Esophagus muscularis mucosa (tissue), 4 donors: ENCODE measurements around the gene SPCS3. TPM values are rescaled to one million over a fixed set of nuclear protein-coding genes. Genes with fewer than 3 reads are reported as not detected.

ENCODE experiments used
- DNase-seq: peaks from one replicate; pipeline ENCODE4 v3.0.0-alpha.2; 2017; ENCODE audit errors: extremely low spot score
- H3K27ac ChIP-seq, 4 donors: fragments of 200-600 bp; sonication (generic); replicated peaks in 1 of 4; 1 replicate in 3 of 4; 2 replicates in 1 of 4; pipeline ENCODE4 v1.5.1; 2016 to 2019; ENCODE audit warnings: mild to moderate bottlenecking in 1 of 4
- H3K27me3 ChIP-seq, 4 donors: fragments of 200-600 bp; sonication (generic); one replicate each; pipeline versions ENCODE4 v1.5.1 to v1.6.0; 2016 to 2019
- H3K36me3 ChIP-seq, 4 donors: fragments of 200-600 bp; sonication (generic); one replicate each; pipeline ENCODE4 v1.5.1; 2016 to 2019
- H3K4me1 ChIP-seq, 4 donors: fragments of 200-600 bp; sonication (generic); one replicate each; pipeline ENCODE4 v1.5.1; 2016 to 2019
- H3K4me3 ChIP-seq, 4 donors: fragments of 200-600 bp; sonication (generic); 1 replicate in 2 of 4; 2 replicates in 2 of 4; pipeline ENCODE4 v1.5.1; 2016 to 2019; ENCODE audit warnings: mild to moderate bottlenecking in 4 of 4, moderate library complexity in 1 of 4
- H3K9me3 ChIP-seq, 4 donors: fragments of 200-600 bp; sonication (generic); 1 replicate in 3 of 4; 2 replicates in 1 of 4; pipeline ENCODE4 v1.5.1; 2016 to 2019
- CTCF ChIP-seq, 3 experiments: fragments of 200-600 bp in 2 of 3; fragments of 450-650 bp in 1 of 3; sonication (generic) in 2 of 3; IDR thresholded peaks; one replicate each; pipeline ENCODE4 v1.5.1; 2017 to 2019; ENCODE audit warnings: antibody characterized with exemption in 3 of 3, mild to moderate bottlenecking in 2 of 3, moderate library complexity in 1 of 3
- EP300 ChIP-seq: sonication (generic); formaldehyde crosslinking; IDR thresholded peaks from one replicate; pipeline ENCODE4 v1.6.1; 2017; ENCODE audit warnings: antibody characterized with exemption
- POLR2A ChIP-seq: fragments of 450-650 bp; IDR thresholded peaks from one replicate; pipeline ENCODE4 v1.6.1; 2017; ENCODE audit warnings: antibody characterized with exemption, moderate library complexity, mild to moderate bottlenecking, low read depth
- POLR2AphosphoS5 ChIP-seq, 2 donors: sonication (generic); formaldehyde crosslinking; IDR thresholded peaks; one replicate each; pipeline ENCODE4 v1.6.1; 2017; ENCODE audit warnings: antibody characterized with exemption in 2 of 2
- WGBS: methylation state at CpG from one replicate; pipeline ENCODE4 v1.1.5; 2018; 5-methylcytosine and 5-hydroxymethylcytosine counted together
- intact Hi-C: fragments of 100-400 bp; cut with DNase I; formaldehyde crosslinking; loops from one replicate; pipeline ENCODE4 v1.15.1; 2023
- total RNA-seq, 4 donors: library from RNA; depleted of rRNA; stranded (reverse); fragments of >200 nt; gene quantifications; one replicate each; pipeline versions ENCODE4 v1.1.0 to v1.2.1, GENCODE V29; 2016

SPCS3 gene
- total RNA-seq, 4 donors from 2014 or later = 35.5 to 48.4 (median 46.0) TPM

- Histone ChIP-seq H3K9me3 (no peaks in the 10 kb centered on the region), H3K27ac (no peak overlapping the region), H3K4me1 (peaks cover 0 to 8% (median 6%) of the 10 kb centered on the region in 4 donors), H3K36me3 (no peaks in the 10 kb centered on the region), H3K4me3 (no peak overlapping the region), H3K27me3 (no peaks in the 10 kb centered on the region)
- intact Hi-C loops = no loop called here
- no peak for DNase-seq
- TF ChIP-seq POLR2AphosphoS5 (IDR thresholded peaks at IDR 0.05) = no peak
- no peak for TF ChIP-seq CTCF (IDR thresholded peaks at IDR 0.05)
- TF ChIP-seq EP300 = no peak
- no peak for TF ChIP-seq POLR2A
Measured at GRCh38 chr4:176287546-176287945, 32.2 kb upstream of the SPCS3 start.

GRCh38 chr4:176288020-176288419, 31.7 kb upstream of the SPCS3 start:
- intact Hi-C loops = no loop called here

DNA sequence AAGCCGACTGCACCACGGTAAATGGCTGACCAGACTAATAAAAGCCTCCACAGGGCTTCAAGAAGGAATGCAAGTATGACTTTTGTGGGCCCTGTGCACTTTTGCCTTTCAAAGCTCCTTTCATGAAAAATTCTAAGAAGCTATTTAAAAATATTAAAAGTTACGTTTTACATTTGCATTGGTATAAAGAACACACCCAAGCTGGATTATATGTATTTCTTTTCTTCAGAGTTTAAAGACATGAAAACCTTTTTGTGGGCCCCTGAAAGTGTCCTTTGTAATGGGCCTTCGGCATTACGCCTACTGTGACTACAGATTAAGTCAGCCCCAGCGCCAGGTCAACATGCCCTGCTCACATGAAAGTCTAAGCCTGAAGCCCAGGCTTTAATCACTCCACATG, 30.2 kb upstream of the SPCS3 start:
- Histone ChIP-seq H3K27ac (no peak overlapping the region), H3K4me1 (peaks cover 0 to 8% (median 6%) of the 10 kb centered on the region in 4 donors), H3K9me3 (no peaks in the 10 kb centered on the region), H3K4me3 (no peak overlapping the region), H3K27me3 (no peaks in the 10 kb centered on the region), H3K36me3 (no peaks in the 10 kb centered on the region)
- 92% methylated on average over 6 of the region's 6 CpGs for WGBS
- DNase-seq = no peak
- TF ChIP-seq POLR2A (no peak), POLR2AphosphoS5 (IDR thresholded peaks at IDR 0.05) (no peak), EP300 (no peak), CTCF (IDR thresholded peaks at IDR 0.05) (no peak)
- intact Hi-C loops = no loop called here

More at GRCh38 chr4:176288020-176288419, 31.7 kb upstream of the SPCS3 start:
- Histone ChIP-seq H3K27me3 (no peaks in the 10 kb centered on the region), H3K4me1 (peaks cover 0 to 8% (median 6%) of the 10 kb centered on the region in 4 donors), H3K4me3 (no peak overlapping the region), H3K9me3 (no peaks in the 10 kb centered on the region), H3K27ac (no peak overlapping the region), H3K36me3 (no peaks in the 10 kb centered on the region)
- no peak for DNase-seq
- TF ChIP-seq POLR2A (no peak), POLR2AphosphoS5 (IDR thresholded peaks at IDR 0.05) (no peak), CTCF (IDR thresholded peaks at IDR 0.05) (no peak), EP300 (no peak)

- Histone ChIP-seq H3K36me3 (no peaks in the 10 kb centered on the region), H3K9me3 (no peaks in the 10 kb centered on the region), H3K4me3 (no peak overlapping the region), H3K4me1 (peaks cover 0 to 8% (median 6%) of the 10 kb centered on the region in 4 donors), H3K27me3 (no peaks in the 10 kb centered on the region), H3K27ac (no peak overlapping the region)
- TF ChIP-seq POLR2A (no peak), CTCF (IDR thresholded peaks at IDR 0.05) (no peak), EP300 (no peak), POLR2AphosphoS5 (IDR thresholded peaks at IDR 0.05) (no peak)
- intact Hi-C loops = no loop called here
- WGBS = 97% methylated on average over 3 of the region's 3 CpGs
- DNase-seq = no peak
Measured at GRCh38 chr4:176290520-176290919, 29.2 kb upstream of the SPCS3 start.

GRCh38 chr4:176291748-176292147, 28.0 kb upstream of the SPCS3 start:
- no peak overlapping the region for H3K4me3 ChIP-seq
- H3K27ac ChIP-seq = no peak overlapping the region
- TF ChIP-seq POLR2A (no peak), EP300 (no peak), CTCF (IDR thresholded peaks at IDR 0.05) (no peak), POLR2AphosphoS5 (IDR thresholded peaks at IDR 0.05) (no peak)
- H3K27me3 ChIP-seq = no peaks in the 10 kb centered on the region
- 82% methylated on average over 3 of the region's 3 CpGs for WGBS
- DNase-seq = no peak
- H3K36me3 ChIP-seq = no peaks in the 10 kb centered on the region
- peaks cover 0 to 3% (median under 1%) of the 10 kb centered on the region in 4 donors for H3K4me1 ChIP-seq
- no peaks in the 10 kb centered on the region for H3K9me3 ChIP-seq
- intact Hi-C loops = no loop called here
